ENCODE data around the gene PDIK1L. TPM values are rescaled to one million over a fixed set of nuclear protein-coding genes. Genes with fewer than 3 reads are reported as not detected.

PDIK1L gene
- total RNA-seq, 4 donors from 2014 or later, result 3.2 to 7.6 (median 4.6) TPM

- ATAC-seq (ENCODE audit: low FRiP score) (no peak), DNase-seq (ENCODE audit: low spot score) (no peak)
- no peak for TF ChIP-seq CTCF (IDR thresholded peaks at IDR 0.05)
These were observed 42.4 kb downstream of the PDIK1L start for GRCh38 chr1:26153966-26154532.

- no peak for ATAC-seq (ENCODE audit: low FRiP score)
- no peak for DNase-seq (ENCODE audit: low spot score)
- TF ChIP-seq CTCF (IDR thresholded peaks at IDR 0.05), result no peak
These were observed 43.1 kb downstream of the PDIK1L start for GRCh38 chr1:26154750-26155149.

- ATAC-seq (ENCODE audit: low FRiP score) (peak; percentile 45), DNase-seq (ENCODE audit: low spot score) (no peak)
- TF ChIP-seq CTCF (IDR thresholded peaks at IDR 0.05), result no peak
These were observed 44.0 kb downstream of the PDIK1L start for GRCh38 chr1:26155370-26156284.

DNA sequence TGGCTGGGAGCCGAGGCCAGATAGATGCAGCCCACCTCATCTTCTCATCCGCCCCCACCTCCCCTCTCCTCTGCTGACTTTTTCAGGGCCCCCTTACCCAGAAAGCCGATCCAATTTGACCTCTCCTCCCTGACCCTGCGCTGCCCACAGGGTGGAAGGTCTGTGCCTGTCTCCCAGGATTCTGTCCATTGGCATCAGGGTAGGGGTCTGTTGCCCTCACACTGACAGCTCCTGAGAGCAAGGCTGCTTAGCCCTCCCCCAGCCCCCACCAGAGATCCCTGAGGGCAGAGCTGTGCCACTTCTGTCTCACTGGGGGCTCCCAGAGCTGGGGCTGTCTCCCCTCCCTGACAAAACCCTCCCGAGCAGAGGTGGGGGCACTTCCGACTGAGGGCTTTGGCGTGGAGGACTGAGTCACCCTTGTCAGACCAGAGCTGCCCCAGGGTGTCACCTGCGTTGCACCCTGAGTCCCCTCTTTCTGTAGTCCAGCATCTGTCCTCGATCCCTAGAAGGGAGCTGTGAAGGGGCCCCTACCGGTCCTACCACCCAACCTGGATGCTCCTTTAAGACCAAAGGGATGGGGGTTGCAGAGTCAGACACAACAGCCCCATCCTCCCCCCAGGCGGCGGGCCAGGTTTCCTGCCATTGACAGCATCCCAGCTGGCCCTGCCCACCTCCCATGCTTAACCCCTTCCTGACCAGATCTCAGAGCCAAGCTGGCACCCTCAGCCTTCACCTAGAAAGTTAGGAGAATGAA, 44.8 kb downstream of the PDIK1L start:
- no peak for TF ChIP-seq CTCF (IDR thresholded peaks at IDR 0.05)
- DNase-seq (ENCODE audit: low spot score) (no peak), ATAC-seq (ENCODE audit: low FRiP score) (no peak)

GRCh38 chr1:26158271-26158907, 46.8 kb downstream of the PDIK1L start:
- TF ChIP-seq CTCF (IDR thresholded peaks at IDR 0.05), result no peak
- no peak for ATAC-seq (ENCODE audit: low FRiP score)
- DNase-seq (ENCODE audit: low spot score), result no peak

GRCh38 chr1:26158908-26159742, 47.5 kb downstream of the PDIK1L start, which contains the start of gene FAM110D:
Gene FAM110D, plus strand, starts transcription at chr1:26159079. Its CDS starts 2,213 bp downstream, at chr1:26161292.
- ATAC-seq (ENCODE audit: low FRiP score), result no peak
- no peak for TF ChIP-seq CTCF (IDR thresholded peaks at IDR 0.05)
- DNase-seq (ENCODE audit: low spot score), result no peak
